HepG2 (cell line): ENCODE results near the gene CDC42EP1. TPM values are rescaled to one million over a fixed set of nuclear protein-coding genes. Genes with fewer than 3 reads are reported as not detected.
A peak's percentile ranks its signal among the peaks of the same experiment; 100 is the strongest.

Source experiments
- CEBPG ChIP-seq: IDR thresholded peaks from 2 replicates; pipeline ENCODE4 v1.6.1; 2016
- DRAP1 ChIP-seq: IDR thresholded peaks from 2 replicates; pipeline ENCODE4 v1.6.1; 2016; ENCODE audit warnings: missing genetic modification reagents, missing compliant biosample characterization
- ELF3 ChIP-seq: IDR thresholded peaks from 2 replicates; pipeline ENCODE4 v1.6.1; 2016; ENCODE audit warnings: missing genetic modification reagents, missing compliant biosample characterization
- ESRRA ChIP-seq: sonication (generic); formaldehyde crosslinking; IDR thresholded peaks from 2 replicates; pipeline ENCODE4 v1.5.1; 2020; ENCODE audit warnings: mild to moderate bottlenecking, low read depth, missing genetic modification reagents
- GATAD1 ChIP-seq: IDR thresholded peaks from 2 replicates; pipeline ENCODE4 v1.6.1; 2016; ENCODE audit warnings: missing genetic modification reagents, missing compliant biosample characterization
- JARID2 ChIP-seq: sonication (generic); formaldehyde crosslinking; IDR thresholded peaks from 2 replicates; pipeline ENCODE4 v1.8.1; 2023; ENCODE audit warnings: missing genetic modification reagents, inconsistent platforms; ENCODE audit not compliant: insufficient replicate concordance
- KAT8 ChIP-seq: IDR thresholded peaks from 2 replicates; pipeline ENCODE4 v1.6.1; 2016; ENCODE audit warnings: missing genetic modification reagents, missing compliant biosample characterization
- NCOA2 ChIP-seq: sonication (generic); formaldehyde crosslinking; IDR thresholded peaks from 2 replicates; pipeline ENCODE4 v1.8.0; 2022; ENCODE audit warnings: inconsistent platforms
- PITX1 ChIP-seq: sonication (generic); formaldehyde crosslinking; IDR thresholded peaks from 2 replicates; pipeline ENCODE4 v1.5.1; 2020; ENCODE audit warnings: mild to moderate bottlenecking, missing genetic modification reagents
- RCOR2 ChIP-seq: IDR thresholded peaks from 2 replicates; pipeline ENCODE4 v1.6.1; 2016; ENCODE audit warnings: missing biosample characterization, missing genetic modification reagents
- SALL2 ChIP-seq: sonication (generic); formaldehyde crosslinking; IDR thresholded peaks from 2 replicates; pipeline ENCODE4 v1.8.1; 2023; ENCODE audit warnings: mild to moderate bottlenecking, missing genetic modification reagents, inconsistent platforms
- SOX13 ChIP-seq, 3 experiments: fragments of 450-650 bp in 1 of 3; sonication (generic) in 1 of 3; formaldehyde crosslinking in 1 of 3; IDR thresholded peaks in 2 of 3; conservative IDR thresholded peaks in 1 of 3; 2 replicates each; pipeline versions ENCODE4 v1.5.0 to v1.6.1; 2016 to 2020; ENCODE audit warnings: antibody characterized with exemption in 1 of 3, mild to moderate bottlenecking in 1 of 3, missing compliant biosample characterization in 1 of 3, missing genetic modification reagents in 1 of 3, moderate library complexity in 1 of 3
- SOX6 ChIP-seq, 2 experiments: fragments of 450-650 bp in 1 of 2; sonication (generic) in 1 of 2; formaldehyde crosslinking in 1 of 2; IDR thresholded peaks; 2 replicates each; pipeline versions ENCODE4 v1.4.0 to v1.6.1; 2017 to 2020; ENCODE audit warnings: antibody characterized with exemption in 1 of 2, mild to moderate bottlenecking in 1 of 2, missing genetic modification reagents in 1 of 2
- TEAD2 ChIP-seq: sonication (generic); formaldehyde crosslinking; IDR thresholded peaks from 2 replicates; pipeline ENCODE4 v1.9.0; 2021; ENCODE audit warnings: missing genetic modification reagents
- ZBTB20 ChIP-seq: sonication (generic); formaldehyde crosslinking; IDR thresholded peaks from 2 replicates; pipeline ENCODE4 v1.8.1; 2023; ENCODE audit warnings: missing genetic modification reagents, low read depth, mild to moderate bottlenecking, borderline replicate concordance
- ZBTB21 ChIP-seq: sonication (generic); formaldehyde crosslinking; IDR thresholded peaks from 2 replicates; pipeline ENCODE4 v1.4.0; 2020; ENCODE audit warnings: missing genetic modification reagents
- ZBTB42 ChIP-seq: sonication (generic); formaldehyde crosslinking; IDR thresholded peaks from 2 replicates; pipeline ENCODE4 v1.5.0; 2020; ENCODE audit warnings: mild to moderate bottlenecking, missing genetic modification reagents
- ZGPAT ChIP-seq: IDR thresholded peaks from 2 replicates; pipeline ENCODE4 v1.6.1; 2016; ENCODE audit warnings: mild to moderate bottlenecking
- ZNF10 ChIP-seq: sonication (generic); formaldehyde crosslinking; IDR thresholded peaks from 2 replicates; pipeline ENCODE4 v1.4.0; 2020; ENCODE audit warnings: mild to moderate bottlenecking, low read depth, missing genetic modification reagents, borderline replicate concordance
- ZNF331 ChIP-seq: sonication (generic); formaldehyde crosslinking; IDR thresholded peaks from 2 replicates; pipeline ENCODE4 v1.4.0; 2020; ENCODE audit warnings: missing genetic modification reagents
- ZNF580 ChIP-seq: IDR thresholded peaks from 2 replicates; pipeline ENCODE4 v1.6.1; 2016; ENCODE audit warnings: low read depth, borderline replicate concordance
- ZNF709 ChIP-seq: sonication (generic); formaldehyde crosslinking; IDR thresholded peaks from 2 replicates; pipeline ENCODE4 v1.5.0; 2020; ENCODE audit warnings: mild to moderate bottlenecking, missing genetic modification reagents
- ZNF775 ChIP-seq: sonication (generic); formaldehyde crosslinking; IDR thresholded peaks from 2 replicates; pipeline ENCODE4 v1.4.0; 2020; ENCODE audit warnings: missing genetic modification reagents, mild to moderate bottlenecking, moderate library complexity, borderline replicate concordance
- polyA plus RNA-seq, 8 experiments: library from polyadenylated mRNA; depleted of rRNA in 3 of 8; stranded (reverse) in 7 of 8; unstranded in 1 of 8; fragments of >200 nt; fragmentation: Illumina TruSeq in 4 of 8; extraction: Trizol in 4 of 8; gene quantifications; 2 replicates each; pipeline versions ENCODE4 v1.2.1 to v1.2.3, GENCODE V29; 2011 to 2016; ENCODE audit warnings: low read depth in 4 of 8, missing spikeins in 1 of 8, mixed read lengths in 1 of 8; ENCODE audit not compliant: insufficient read depth in 1 of 8
- total RNA-seq, 5 experiments: library from RNA; depleted of rRNA; stranded (reverse); fragments of >200 nt; fragmentation: Illumina TruSeq; extraction: Trizol; gene quantifications; 2 replicates each; pipeline ENCODE4 v1.2.3, GENCODE V29; 2016; ENCODE audit warnings: low read depth in 1 of 5
- TF ChIP-seq, protein P1 (sequence below): sonication (generic); formaldehyde crosslinking; IDR thresholded peaks from 2 replicates; pipeline ENCODE4 v1.5.1; 2020; ENCODE audit warnings: missing genetic modification reagents, mild to moderate bottlenecking, borderline replicate concordance
- TF ChIP-seq, protein P2 (sequence below): sonication (generic); formaldehyde crosslinking; IDR thresholded peaks from 2 replicates; pipeline ENCODE4 v1.4.0; 2020; ENCODE audit warnings: mild to moderate bottlenecking, low read depth, missing genetic modification reagents

Gene CDC42EP1
- total and polyA plus RNA-seq, 2 of the 13 experiments (the other 11 are each of a cell fraction or from before 2014, with no cell fraction given) = 17.1 to 29.5 TPM

- TF ChIP-seq JARID2 (CRISPR knock-in tag) = no peak
- TF ChIP-seq ZBTB21 (CRISPR knock-in tag) = peak; percentile 74
- 0 out of 2 replicates have a peak, but pooled peaks have one; percentile 17 for TF ChIP-seq KAT8 (CRISPR knock-in tag)
- TF ChIP-seq ZBTB42 (CRISPR knock-in tag) = no peak
- TF ChIP-seq, protein P1, sequence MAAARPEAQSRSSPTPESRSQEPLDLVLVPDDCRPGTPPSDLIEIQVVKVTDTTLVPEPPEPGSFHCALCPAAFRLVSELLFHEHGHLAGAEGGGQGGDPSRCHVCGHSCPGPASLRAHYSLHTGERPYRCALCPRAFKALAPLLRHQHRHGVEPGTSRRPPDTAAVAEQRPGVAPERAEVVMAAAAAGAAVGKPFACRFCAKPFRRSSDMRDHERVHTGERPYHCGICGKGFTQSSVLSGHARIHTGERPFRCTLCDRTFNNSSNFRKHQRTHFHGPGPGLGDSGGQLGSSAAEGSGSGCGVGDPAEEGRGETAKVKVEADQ (CRISPR knock-in tag) = peak; percentile 67; the same call in 1 of the 2 replicates
- 0 out of 2 replicates have a peak, but pooled peaks have one; percentile 12 for TF ChIP-seq GATAD1 (CRISPR knock-in tag)
- TF ChIP-seq SOX6 (IDR thresholded peaks at IDR 0.05) = no peak
- peak; percentile 84 for TF ChIP-seq SOX6 (CRISPR knock-in tag; IDR thresholded peaks at IDR 0.05)
- TF ChIP-seq ZBTB20 (CRISPR knock-in tag) = 0 out of 2 replicates have a peak, but pooled peaks have one; percentile 35
- TF ChIP-seq TEAD2 (CRISPR knock-in tag) = no peak
- TF ChIP-seq ZNF709 = 0 out of 2 replicates have a peak, but pooled peaks have one; percentile 26
- no peak for TF ChIP-seq ZNF775 (CRISPR knock-in tag)
- 0 out of 2 replicates have a peak, but pooled peaks have one; percentile 19 for TF ChIP-seq SALL2 (CRISPR knock-in tag)
- TF ChIP-seq ELF3 (CRISPR knock-in tag) = peak; percentile 55; the same call in 1 of the 2 replicates
- TF ChIP-seq ZNF580 = no peak
- 0 out of 2 replicates have a peak, but pooled peaks have one; percentile 30 for TF ChIP-seq PITX1 (CRISPR knock-in tag)
- peak; percentile 13; the same call in 1 of the 2 replicates for TF ChIP-seq RCOR2
- TF ChIP-seq ZNF331 (CRISPR knock-in tag) = peak; percentile 62
- TF ChIP-seq SOX13 (IDR thresholded peaks at IDR 0.05) = peak; percentile 28; the same call in 1 of the 2 replicates
- peak in 1 of 2 experiments; percentile 87; a peak in 2 of 4 replicates for TF ChIP-seq SOX13 (CRISPR knock-in tag; conservative IDR thresholded peaks at IDR 0.05 in 1 of 2, IDR thresholded peaks at IDR 0.05 in 1 of 2)
- TF ChIP-seq ZNF10 (CRISPR knock-in tag) = no peak
- TF ChIP-seq, protein P2, sequence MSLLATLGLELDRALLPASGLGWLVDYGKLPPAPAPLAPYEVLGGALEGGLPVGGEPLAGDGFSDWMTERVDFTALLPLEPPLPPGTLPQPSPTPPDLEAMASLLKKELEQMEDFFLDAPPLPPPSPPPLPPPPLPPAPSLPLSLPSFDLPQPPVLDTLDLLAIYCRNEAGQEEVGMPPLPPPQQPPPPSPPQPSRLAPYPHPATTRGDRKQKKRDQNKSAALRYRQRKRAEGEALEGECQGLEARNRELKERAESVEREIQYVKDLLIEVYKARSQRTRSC = no peak
- TF ChIP-seq ZGPAT (CRISPR knock-in tag) = peak; percentile 49; the same call in 1 of the 2 replicates
- peak; percentile 64 for TF ChIP-seq DRAP1 (CRISPR knock-in tag)
- TF ChIP-seq ESRRA (CRISPR knock-in tag) = 0 out of 2 replicates have a peak, but pooled peaks have one; percentile 20
- 0 out of 2 replicates have a peak, but pooled peaks have one; percentile 52 for TF ChIP-seq NCOA2 (CRISPR knock-in tag)
- TF ChIP-seq CEBPG = peak; percentile 79
These were observed 3.1 kb downstream of the CDC42EP1 start (continued) for GRCh38 chr22:37563153-37564081.
